OCI-LY3 (cell line): ENCODE measurements around the gene MSI2.

Source experiments
- CTCF ChIP-seq: fragments of 200-600, 300-600 bp; sonication (generic); IDR thresholded peaks from 2 replicates; pipeline ENCODE4 v1.5.1; 2014; ENCODE audit warnings: antibody characterized with exemption, low read length, low read depth
- EZH2phosphoT487 ChIP-seq: fragments of 200-600 bp; shearing (Covaris generic); IDR thresholded peaks from 2 replicates; pipeline ENCODE4 v1.6.1; 2018; ENCODE audit warnings: antibody characterized with exemption, mixed run types, low read depth

GRCh38 chr17:57463103-57463885 is 207.0 kb downstream of the MSI2 start:
- TF ChIP-seq CTCF = no peak
- no peak for TF ChIP-seq EZH2phosphoT487
